Brain microvascular endothelial cell (primary cell): ENCODE data around the gene YOD1.

ENCODE experiments used
- DNase-seq: peaks from one replicate; pipeline ENCODE4 v3.0.0-alpha.2; 2020
- H3K27ac ChIP-seq: fragments of 250-450 bp; sonication (Bioruptor Pico); 2 replicates; pipeline ENCODE4 v1.5.1; 2020; ENCODE audit warnings: mild to moderate bottlenecking, moderate library complexity
- H3K27me3 ChIP-seq: fragments of 250-450 bp; sonication (Bioruptor Pico); replicated peaks from 2 replicates; pipeline ENCODE4 v1.5.1; 2020; ENCODE audit warnings: mild to moderate bottlenecking
- H3K36me3 ChIP-seq: fragments of 250-450 bp; sonication (Bioruptor Pico); replicated peaks from 2 replicates; pipeline ENCODE4 v1.5.1; 2020; ENCODE audit warnings: mild to moderate bottlenecking
- H3K4me3 ChIP-seq: 2 replicates; pipeline ENCODE4 v1.5.1; 2011; ENCODE audit warnings: low read depth, mild to moderate bottlenecking, control low read depth, low read length, moderate library complexity
- in situ Hi-C: cut with HindIII; loops from 2 replicates; pipeline ENCODE4 v1.10.0; 2017; ENCODE audit warnings: low sequenced_read_pairs, low pct_ligation_motif_present
- TF ChIP-seq, protein P1 (sequence below): IDR thresholded peaks from 2 replicates; pipeline ENCODE4 v1.5.1; 2011; ENCODE audit warnings: low read depth, mild to moderate bottlenecking, moderate library complexity, low read length, control low read depth, inconsistent platforms; ENCODE audit errors: missing control alignments

YOD1 gene

GRCh38 chr1:207030522-207031009 lies 20.4 kb downstream of the YOD1 start:
- H3K27me3 ChIP-seq, result no peaks in the 10 kb centered on the region
- H3K27ac ChIP-seq, result no peak overlapping the region
- TF ChIP-seq, protein P1, sequence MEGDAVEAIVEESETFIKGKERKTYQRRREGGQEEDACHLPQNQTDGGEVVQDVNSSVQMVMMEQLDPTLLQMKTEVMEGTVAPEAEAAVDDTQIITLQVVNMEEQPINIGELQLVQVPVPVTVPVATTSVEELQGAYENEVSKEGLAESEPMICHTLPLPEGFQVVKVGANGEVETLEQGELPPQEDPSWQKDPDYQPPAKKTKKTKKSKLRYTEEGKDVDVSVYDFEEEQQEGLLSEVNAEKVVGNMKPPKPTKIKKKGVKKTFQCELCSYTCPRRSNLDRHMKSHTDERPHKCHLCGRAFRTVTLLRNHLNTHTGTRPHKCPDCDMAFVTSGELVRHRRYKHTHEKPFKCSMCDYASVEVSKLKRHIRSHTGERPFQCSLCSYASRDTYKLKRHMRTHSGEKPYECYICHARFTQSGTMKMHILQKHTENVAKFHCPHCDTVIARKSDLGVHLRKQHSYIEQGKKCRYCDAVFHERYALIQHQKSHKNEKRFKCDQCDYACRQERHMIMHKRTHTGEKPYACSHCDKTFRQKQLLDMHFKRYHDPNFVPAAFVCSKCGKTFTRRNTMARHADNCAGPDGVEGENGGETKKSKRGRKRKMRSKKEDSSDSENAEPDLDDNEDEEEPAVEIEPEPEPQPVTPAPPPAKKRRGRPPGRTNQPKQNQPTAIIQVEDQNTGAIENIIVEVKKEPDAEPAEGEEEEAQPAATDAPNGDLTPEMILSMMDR, result no peak
- no peak overlapping the region for H3K4me3 ChIP-seq
- no peak for DNase-seq
- H3K36me3 ChIP-seq, result no peaks in the 10 kb centered on the region
- in situ Hi-C loops, result no loop called here

- no peaks in the 10 kb centered on the region for H3K27me3 ChIP-seq
These were observed 21.1 kb downstream of the YOD1 start for GRCh38 chr1:207029701-207030521.

GRCh38 chr1:207028884-207029650 lies 21.9 kb downstream of the YOD1 start:
- in situ Hi-C loops, result no loop called here
- DNase-seq, result no peak
- Histone ChIP-seq H3K27ac (no peak overlapping the region), H3K4me3 (no peak overlapping the region), H3K27me3 (no peaks in the 10 kb centered on the region), H3K36me3 (no peaks in the 10 kb centered on the region)
- TF ChIP-seq, protein P1, result no peak

More at GRCh38 chr1:207029701-207030521, 21.1 kb downstream of the YOD1 start:
- no peaks in the 10 kb centered on the region for H3K36me3 ChIP-seq
- H3K27ac ChIP-seq, result no peak overlapping the region
- DNase-seq, result no peak
- TF ChIP-seq, protein P1, result no peak
- H3K4me3 ChIP-seq, result no peak overlapping the region
- in situ Hi-C loops, result no loop called here

DNA sequence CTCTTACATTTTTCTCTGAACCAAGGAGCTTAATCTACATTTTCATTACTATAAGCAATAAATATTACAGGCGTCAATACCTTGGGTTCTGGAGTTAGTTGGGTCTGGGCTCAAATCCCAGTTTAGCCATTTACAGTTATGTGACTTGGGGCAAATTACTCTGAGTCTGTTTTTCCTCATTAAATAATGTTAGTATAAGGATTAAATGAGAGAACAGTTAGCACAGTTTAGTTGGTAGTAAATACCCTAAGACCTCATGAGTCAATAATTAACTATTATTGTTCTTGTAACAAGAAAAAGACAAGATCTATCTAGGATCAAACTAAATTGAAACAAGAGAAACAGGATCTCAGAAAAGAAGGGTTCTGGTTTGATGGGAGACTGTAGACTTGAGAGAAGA lies 23.1 kb downstream of the YOD1 start:
- Histone ChIP-seq H3K27me3 (no peaks in the 10 kb centered on the region), H3K27ac (no peak overlapping the region), H3K4me3 (no peak overlapping the region), H3K36me3 (no peaks in the 10 kb centered on the region)
- no peak for DNase-seq
- TF ChIP-seq, protein P1, result no peak
- in situ Hi-C loops, result no loop called here

DNA sequence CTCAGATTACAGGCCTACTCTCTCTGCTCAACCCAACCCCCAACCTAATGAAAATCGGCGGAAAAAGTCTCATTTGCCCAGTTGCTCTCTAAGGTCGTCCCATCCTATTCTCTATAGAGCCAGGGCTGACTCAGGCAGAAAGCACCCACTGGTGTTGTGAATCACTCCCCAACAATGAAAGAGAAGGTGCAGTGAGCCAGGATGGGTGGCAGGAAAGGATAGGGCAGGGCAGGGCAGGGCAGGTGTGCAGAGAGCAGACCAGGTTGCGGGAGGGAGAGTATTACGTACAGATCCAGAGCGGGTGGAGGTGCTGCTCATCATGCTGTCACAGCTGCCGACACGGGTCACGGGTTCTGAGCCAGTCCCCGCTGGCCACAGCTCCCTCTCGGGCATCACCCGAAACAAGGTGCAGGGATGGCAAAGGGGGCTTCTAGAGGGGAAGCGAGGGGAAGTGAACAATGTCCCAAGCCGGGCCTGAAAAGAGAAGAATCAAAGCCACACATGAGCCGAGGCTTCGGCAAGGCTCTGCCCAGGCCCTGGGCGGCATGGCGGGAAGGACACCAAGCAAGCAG lies 23.7 kb downstream of the YOD1 start:
- TF ChIP-seq, protein P1, result no peak
- in situ Hi-C loops, result no loop called here
- H3K36me3 ChIP-seq, result no peaks in the 10 kb centered on the region
- no peak overlapping the region for H3K4me3 ChIP-seq
- no peak overlapping the region for H3K27ac ChIP-seq
- no peaks in the 10 kb centered on the region for H3K27me3 ChIP-seq
- peak; percentile 37 for DNase-seq
